ENCODE results near the gene MATN1.
"Not testable (repeated sequence)": the region's sequence is repeated elsewhere in the genome, so short reads cannot be mapped to it uniquely, and the experiment has no call there.

The MATN1 gene

GRCh38 chr1:30692948-30693301 lies 30.5 kb downstream of the MATN1 start:
- H3K9me3 ChIP-seq, result no peaks in the 10 kb centered on the region
- intact Hi-C loops (cut with DNase I; ENCODE audit: low total_unique reads), result loop anchor here (10.0 kb wide), 1 partner anchor 298 kb away; no protein-coding TSS in a partner anchor
- H3K27me3 ChIP-seq, result peaks cover 0 to 34% of the 10 kb centered on the region in 2 donors
- no peak for TF ChIP-seq CTCF (IDR thresholded peaks at IDR 0.05)
- H3K36me3 ChIP-seq, result no peaks in the 10 kb centered on the region
- H3K27ac ChIP-seq, result no peak overlapping the region
- peaks cover 0 to 14% (median 9%) of the 10 kb centered on the region in 4 donors for H3K4me1 ChIP-seq
- no peak overlapping the region for H3K4me3 ChIP-seq
- DNase-seq, result peak in 1 of 2 donors; percentile 29

- H3K4me1 ChIP-seq, result peaks cover 0 to 14% (median 9%) of the 10 kb centered on the region in 4 donors
- no peaks in the 10 kb centered on the region for H3K36me3 ChIP-seq
- TF ChIP-seq CTCF (IDR thresholded peaks at IDR 0.05), result no peak
- intact Hi-C loops (cut with DNase I; ENCODE audit: low total_unique reads), result loop anchor here (10.0 kb wide), 1 partner anchor 298 kb away; no protein-coding TSS in a partner anchor
- H3K27me3 ChIP-seq, result peaks cover 0 to 37% of the 10 kb centered on the region in 2 donors
- no peak overlapping the region for H3K4me3 ChIP-seq
- H3K27ac ChIP-seq, result no peak overlapping the region
- peak in 1 of 2 donors; percentile 50 for DNase-seq
- H3K9me3 ChIP-seq, result no peaks in the 10 kb centered on the region
Measured at GRCh38 chr1:30692201-30692947, 31.0 kb downstream of the MATN1 start.

- Histone ChIP-seq H3K4me1 (peaks cover 0 to 14% (median 9%) of the 10 kb centered on the region in 4 donors), H3K27me3 (peaks cover 0 to 46% of the 10 kb centered on the region in 2 donors), H3K27ac (no peak overlapping the region), H3K36me3 (no peaks in the 10 kb centered on the region), H3K9me3 (no peaks in the 10 kb centered on the region), H3K4me3 (no peak overlapping the region)
- DNase-seq, result peak in 1 of 2 donors; percentile 20
- TF ChIP-seq CTCF (IDR thresholded peaks at IDR 0.05), result no peak
- intact Hi-C loops (cut with DNase I; ENCODE audit: low total_unique reads), result loop anchor here (10.0 kb wide), 1 partner anchor 297 kb away; no protein-coding TSS in a partner anchor
Measured at GRCh38 chr1:30691480-30691879, 31.9 kb downstream of the MATN1 start.

- Histone ChIP-seq H3K4me3 (no peak overlapping the region), H3K36me3 (no peaks in the 10 kb centered on the region), H3K4me1 (peaks cover 0 to 15% (median 4%) of the 10 kb centered on the region in 4 donors), H3K9me3 (no peaks in the 10 kb centered on the region), H3K27ac (no peak overlapping the region), H3K27me3 (peaks cover 0 to 59% of the 10 kb centered on the region in 2 donors)
- intact Hi-C loops (cut with DNase I; ENCODE audit: low total_unique reads), result loop anchor here (10.0 kb wide), 1 partner anchor 295 kb away; no protein-coding TSS in a partner anchor
- peak in 1 of 2 donors; percentile 20 for DNase-seq
- TF ChIP-seq CTCF (IDR thresholded peaks at IDR 0.05), result no peak
Measured at GRCh38 chr1:30689901-30690645, 33.3 kb downstream of the MATN1 start.

- H3K9me3 ChIP-seq, result no peaks in the 10 kb centered on the region
- intact Hi-C loops (cut with DNase I; ENCODE audit: low total_unique reads), result no loop called here
- no peak for TF ChIP-seq CTCF (IDR thresholded peaks at IDR 0.05)
- H3K4me3 ChIP-seq, result no peak overlapping the region
- H3K27ac ChIP-seq, result no peak overlapping the region
- peaks cover 0 to 68% of the 10 kb centered on the region in 2 donors for H3K27me3 ChIP-seq
- peaks cover 0 to 11% (median 5%) of the 10 kb centered on the region in 4 donors for H3K4me1 ChIP-seq
- H3K36me3 ChIP-seq, result no peaks in the 10 kb centered on the region
- DNase-seq, result peak in 1 of 2 donors; percentile 41
Measured at GRCh38 chr1:30688920-30689794, 34.2 kb downstream of the MATN1 start.

- intact Hi-C loops (cut with DNase I; ENCODE audit: low total_unique reads); H3K9me3 ChIP-seq: not testable (repeated sequence)
- DNase-seq, result peak in 1 of 2 donors; percentile 28
Measured at GRCh38 chr1:30688516-30688915, 34.9 kb downstream of the MATN1 start.

More at GRCh38 chr1:30688516-30688915, 34.9 kb downstream of the MATN1 start:
- H3K36me3 ChIP-seq, H3K4me3 ChIP-seq, H3K27ac ChIP-seq: not testable (repeated sequence)
- peaks cover 0 to 74% of the 10 kb centered on the region in 2 donors for H3K27me3 ChIP-seq
- peaks cover 0 to 11% (median 5%) of the 10 kb centered on the region in 4 donors for H3K4me1 ChIP-seq
